ENCODE results near the gene NBAS. TPM values are rescaled to one million over a fixed set of nuclear protein-coding genes. Genes with fewer than 3 reads are reported as not detected.

NBAS gene
- total RNA-seq, 1 experiment from 2014 or later = 32.5 TPM

DNA sequence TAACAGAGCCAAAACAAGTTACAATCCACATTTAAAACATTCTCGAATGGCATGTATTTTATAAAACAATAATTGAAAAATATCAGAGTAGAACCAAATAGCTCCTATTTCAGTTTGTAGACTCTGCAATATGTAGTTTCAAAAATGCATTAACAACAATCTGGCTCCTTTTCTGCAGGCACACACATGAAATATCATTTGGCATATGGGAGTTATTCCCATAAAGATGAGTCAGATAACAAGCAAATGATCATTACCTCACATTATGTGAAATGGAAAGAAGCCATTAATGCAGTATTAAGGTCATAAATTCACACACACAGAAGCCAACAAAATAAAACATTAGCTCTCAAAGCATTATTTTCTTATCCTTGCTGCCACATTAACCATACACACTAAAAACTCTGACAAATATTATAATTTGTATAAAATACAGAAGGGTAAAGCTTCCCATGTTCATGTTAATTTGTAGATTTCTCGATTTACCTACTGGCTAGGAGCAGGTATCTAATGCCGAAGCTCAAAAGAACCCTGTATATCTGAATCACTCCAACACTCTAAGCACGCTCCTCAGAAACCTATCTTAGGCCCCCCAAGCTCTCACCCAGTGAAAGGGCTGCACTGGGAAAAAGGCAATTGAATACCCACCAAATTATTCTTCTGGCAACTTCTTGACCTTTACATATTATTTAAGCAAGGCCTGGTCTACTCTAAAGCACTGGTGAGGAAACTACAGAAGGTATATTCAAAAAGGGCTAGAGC is 13.8 kb downstream of the NBAS start:
- Histone ChIP-seq H2BK120ac (ENCODE audit: low read depth, low read length, poor library complexity, severe bottlenecking) (no peak overlapping the region), H3K27me3 (ENCODE audit: insufficient read depth, low read length) (no peaks in the 10 kb centered on the region), H2AFZ (ENCODE audit: low read length) (no peak overlapping the region), H3K9ac (ENCODE audit: extremely low read depth, insufficient read length, low read length) (no peak overlapping the region), H3K4me2 (ENCODE audit: insufficient read depth, insufficient read length, low read length) (no peak overlapping the region), H3K4ac (ENCODE audit: low read depth, low read length) (no peak overlapping the region), H2BK5ac (ENCODE audit: insufficient read length, low read length) (no peak overlapping the region), H2BK15ac (ENCODE audit: low read depth, low read length) (no peak overlapping the region), H2BK20ac (ENCODE audit: low read depth, low read length, poor library complexity, severe bottlenecking) (no peak overlapping the region), H3K4me1 (ENCODE audit: insufficient read depth, low read length) (no peaks in the 10 kb centered on the region), H3K27ac (ENCODE audit: insufficient read length, low read depth, low read length) (no peak overlapping the region), H4K8ac (replicated peaks; ENCODE audit: insufficient read length, low read depth, low read length) (no peak overlapping the region), H3K23ac (ENCODE audit: insufficient read length, low read depth, low read length) (no peak overlapping the region), H3K79me1 (ENCODE audit: insufficient read depth, low read depth, low read length, poor library complexity, severe bottlenecking) (no peaks in the 10 kb centered on the region), H3K14ac (ENCODE audit: insufficient read depth, low read length) (no peak overlapping the region), H3K23me2 (ENCODE audit: insufficient read length, low read depth, low read length, poor library complexity, severe bottlenecking) (no peaks in the 10 kb centered on the region), H3K18ac (ENCODE audit: insufficient read length, low read depth, low read length) (no peak overlapping the region), H4K20me1 (ENCODE audit: control insufficient read depth, insufficient read depth, insufficient read length) (no peaks in the 10 kb centered on the region), H2AK5ac (ENCODE audit: insufficient read length, low read length) (no peak overlapping the region), H4K5ac (ENCODE audit: insufficient read length, low read depth, low read length) (no peak overlapping the region), H2BK12ac (ENCODE audit: insufficient read length, low read depth, low read length) (no peak overlapping the region), H3K79me2 (ENCODE audit: insufficient read depth, low read length) (no peaks in the 10 kb centered on the region), H3T11ph (ENCODE audit: low read length) (no peak overlapping the region), H3K9me3 (ENCODE audit: control insufficient read depth, low read depth, low read length) (no peaks in the 10 kb centered on the region), H3K56ac (ENCODE audit: insufficient read length, low read depth, low read length) (no peak overlapping the region), H4K91ac (ENCODE audit: insufficient read length, low read depth, low read length) (no peak overlapping the region)
- H3K36me3 Mint-ChIP-seq (ENCODE audit: insufficient read depth in 1 of 3, low read depth in 3 of 3) = peaks cover 4 to 8% (median 4%) of the 10 kb centered on the region in 3 experiments; a peak in 4 of 7 replicates
- H3K9me3 Mint-ChIP-seq = no peaks in the 10 kb centered on the region
- H3K27ac Mint-ChIP-seq = no peak overlapping the region
- H3K4me3 Mint-ChIP-seq = no peak overlapping the region
- no peak for DNase-seq
- TF ChIP-seq, protein P1, sequence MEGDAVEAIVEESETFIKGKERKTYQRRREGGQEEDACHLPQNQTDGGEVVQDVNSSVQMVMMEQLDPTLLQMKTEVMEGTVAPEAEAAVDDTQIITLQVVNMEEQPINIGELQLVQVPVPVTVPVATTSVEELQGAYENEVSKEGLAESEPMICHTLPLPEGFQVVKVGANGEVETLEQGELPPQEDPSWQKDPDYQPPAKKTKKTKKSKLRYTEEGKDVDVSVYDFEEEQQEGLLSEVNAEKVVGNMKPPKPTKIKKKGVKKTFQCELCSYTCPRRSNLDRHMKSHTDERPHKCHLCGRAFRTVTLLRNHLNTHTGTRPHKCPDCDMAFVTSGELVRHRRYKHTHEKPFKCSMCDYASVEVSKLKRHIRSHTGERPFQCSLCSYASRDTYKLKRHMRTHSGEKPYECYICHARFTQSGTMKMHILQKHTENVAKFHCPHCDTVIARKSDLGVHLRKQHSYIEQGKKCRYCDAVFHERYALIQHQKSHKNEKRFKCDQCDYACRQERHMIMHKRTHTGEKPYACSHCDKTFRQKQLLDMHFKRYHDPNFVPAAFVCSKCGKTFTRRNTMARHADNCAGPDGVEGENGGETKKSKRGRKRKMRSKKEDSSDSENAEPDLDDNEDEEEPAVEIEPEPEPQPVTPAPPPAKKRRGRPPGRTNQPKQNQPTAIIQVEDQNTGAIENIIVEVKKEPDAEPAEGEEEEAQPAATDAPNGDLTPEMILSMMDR (conservative IDR thresholded peaks at IDR 0.05) = no peak
- no peaks in the 10 kb centered on the region for H3K27me3 Mint-ChIP-seq (ENCODE audit: low read depth)
- WGBS (ENCODE audit: extremely low coverage, insufficient read length, low lambda C conversion rate) = no CpG with 5 or more reads among the region's 4 CpGs
- H3K4me1 Mint-ChIP-seq = no peaks in the 10 kb centered on the region; a peak in 1 of 4 replicates
